ENCODE results near the gene AP1M1. TPM values are rescaled to one million over a fixed set of nuclear protein-coding genes. Genes with fewer than 3 reads are reported as not detected.

AP1M1 gene
- total RNA-seq, 2 experiments from 2014 or later, result 99.0 to 108 TPM

GRCh38 chr19:16288544-16288943, 90.8 kb downstream of the AP1M1 start:
- POLR2A ChIA-PET, result interaction anchor here (1.1 kb wide), 1 partner anchor 79 kb away, joined by 3 read pairs; no protein-coding TSS in a partner anchor

GRCh38 chr19:16289594-16289993, 91.9 kb downstream of the AP1M1 start:
- no peak for TF ChIP-seq CTCF (IDR thresholded peaks at IDR 0.05)
- peaks cover 2% of the 10 kb centered on the region for H3K9me3 Mint-ChIP-seq
- intact Hi-C loops (cut with micrococcal nuclease), result no loop called here
- ATAC-seq (no peak), DNase-seq (no peak)
- CTCF ChIA-PET, result interaction anchor here (0.9 to 1.2 kb wide), 2 partner anchors 38 to 93 kb away, joined by 3 to 4 read pairs; no protein-coding TSS in a partner anchor
- peaks cover 10% of the 10 kb centered on the region for H3K4me1 Mint-ChIP-seq (ENCODE audit: low read depth)
- H3K4me3 Mint-ChIP-seq, result no peak overlapping the region
- H3K27me3 Mint-ChIP-seq, result peaks cover 10% of the 10 kb centered on the region
- POLR2A ChIA-PET, result no interaction called here
- H3K36me3 Mint-ChIP-seq (ENCODE audit: low read depth), result no peaks in the 10 kb centered on the region
- no peak overlapping the region for H3K27ac Mint-ChIP-seq

More at GRCh38 chr19:16288544-16288943, 90.8 kb downstream of the AP1M1 start:
- CTCF ChIA-PET, result interaction anchor here (0.9 to 1.2 kb wide), 2 partner anchors 39 to 94 kb away, joined by 3 to 4 read pairs; no protein-coding TSS in a partner anchor
- Mint-ChIP-seq H3K9me3 (peaks cover 2% of the 10 kb centered on the region), H3K27me3 (peaks cover 12% of the 10 kb centered on the region), H3K27ac (no peak overlapping the region), H3K36me3 (ENCODE audit: low read depth) (no peaks in the 10 kb centered on the region), H3K4me1 (ENCODE audit: low read depth) (peaks cover 21% of the 10 kb centered on the region), H3K4me3 (no peak overlapping the region)
- DNase-seq (no peak), ATAC-seq (no peak)
- intact Hi-C loops (cut with micrococcal nuclease), result no loop called here
- no peak for TF ChIP-seq CTCF (IDR thresholded peaks at IDR 0.05)

GRCh38 chr19:16290692-16291091, 93.0 kb downstream of the AP1M1 start:
- Mint-ChIP-seq H3K4me3 (no peak overlapping the region), H3K27me3 (peaks cover 7% of the 10 kb centered on the region), H3K9me3 (peaks cover 2% of the 10 kb centered on the region), H3K27ac (no peak overlapping the region), H3K4me1 (ENCODE audit: low read depth) (peaks cover 4% of the 10 kb centered on the region), H3K36me3 (ENCODE audit: low read depth) (no peaks in the 10 kb centered on the region)
- no peak for ATAC-seq
- ChIA-PET POLR2A (interaction anchor here (0.5 kb wide), 1 partner anchor 180 kb away, joined by 3 read pairs; no protein-coding TSS in a partner anchor), CTCF (no interaction called here)
- intact Hi-C loops (cut with micrococcal nuclease), result no loop called here
- no peak for DNase-seq
- TF ChIP-seq CTCF (IDR thresholded peaks at IDR 0.05), result no peak

GRCh38 chr19:16293118-16294091, 95.7 kb downstream of the AP1M1 start:
- peaks cover 2% of the 10 kb centered on the region for H3K9me3 Mint-ChIP-seq
- CTCF ChIA-PET, result interaction anchor here (0.8 kb wide), 1 partner anchor 36 kb away, joined by 3 read pairs; no protein-coding TSS in a partner anchor
- no peaks in the 10 kb centered on the region for H3K4me1 Mint-ChIP-seq (ENCODE audit: low read depth)

More at GRCh38 chr19:16293118-16294091, 95.7 kb downstream of the AP1M1 start:
- Mint-ChIP-seq H3K4me3 (no peak overlapping the region), H3K36me3 (ENCODE audit: low read depth) (no peaks in the 10 kb centered on the region), H3K27me3 (no peaks in the 10 kb centered on the region), H3K27ac (no peak overlapping the region)
- DNase-seq, result no peak
- no peak for ATAC-seq
- POLR2A ChIA-PET, result no interaction called here
- intact Hi-C loops (cut with micrococcal nuclease), result no loop called here
- no peak for TF ChIP-seq CTCF (IDR thresholded peaks at IDR 0.05)
